HTERT RPE-1 (cell line): ENCODE results near the gene ANKRD44.
"Not testable (repeated sequence)": the region's sequence is repeated elsewhere in the genome, so short reads cannot be mapped to it uniquely, and the experiment has no call there.

Source experiments
- in situ Hi-C: fragments of 300-500 bp; cut with MboI; formaldehyde crosslinking; loops from 4 replicates; pipeline ENCODE4 v1.14.3; 2020; ENCODE audit warnings: low sequenced_read_pairs

The ANKRD44 gene

GRCh38 chr2:197241153-197241552 lies 69.4 kb downstream of the ANKRD44 start:
- in situ Hi-C loops, result no loop called here

GRCh38 chr2:197240421-197241041 lies 70.0 kb downstream of the ANKRD44 start:
- in situ Hi-C loops, result no loop called here

GRCh38 chr2:197240018-197240417 lies 70.6 kb downstream of the ANKRD44 start:
- in situ Hi-C loops, result not testable (repeated sequence)

GRCh38 chr2:197239434-197239833 lies 71.1 kb downstream of the ANKRD44 start:
- in situ Hi-C loops, result no loop called here

GRCh38 chr2:197238043-197238365 lies 72.6 kb downstream of the ANKRD44 start:
- in situ Hi-C loops, result no loop called here

DNA sequence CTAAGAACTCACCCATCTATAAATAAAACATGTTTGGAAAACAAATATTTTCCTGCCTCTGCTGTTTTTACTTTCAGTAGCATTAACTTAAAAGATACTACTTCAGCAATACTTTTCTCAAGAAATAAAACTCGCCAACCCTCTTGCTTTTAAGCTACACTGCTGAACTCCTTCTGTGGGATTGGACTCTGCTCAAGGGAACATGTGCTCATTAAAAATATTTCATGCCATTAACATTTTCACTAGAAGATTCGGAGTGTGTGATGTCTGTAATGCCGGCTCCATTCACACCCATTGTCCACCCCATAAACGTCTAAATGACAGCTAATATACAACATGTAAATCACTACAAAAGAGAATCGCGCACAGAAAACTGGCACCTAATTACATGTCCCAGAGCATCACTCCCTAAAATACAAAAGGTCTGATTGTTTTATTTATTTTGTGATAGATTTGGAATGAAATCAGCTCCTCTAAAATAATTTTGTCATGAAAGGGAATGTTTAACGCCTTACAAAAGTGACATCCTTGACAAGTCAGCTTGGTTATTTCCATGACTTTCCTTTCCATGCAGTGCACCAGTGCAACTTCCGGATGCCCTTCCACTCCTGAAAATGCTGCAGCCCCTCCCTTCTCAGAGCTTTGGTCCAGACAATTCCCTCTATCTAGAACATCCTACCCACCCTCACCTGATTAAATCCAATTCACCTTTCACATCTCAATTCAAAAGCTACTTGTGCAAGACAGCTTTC lies 73.1 kb downstream of the ANKRD44 start:
- in situ Hi-C loops, result no loop called here

- in situ Hi-C loops, result no loop called here
Measured at GRCh38 chr2:197236816-197237215, 73.8 kb downstream of the ANKRD44 start.

GRCh38 chr2:197236159-197236558 lies 74.4 kb downstream of the ANKRD44 start:
- in situ Hi-C loops, result no loop called here

DNA sequence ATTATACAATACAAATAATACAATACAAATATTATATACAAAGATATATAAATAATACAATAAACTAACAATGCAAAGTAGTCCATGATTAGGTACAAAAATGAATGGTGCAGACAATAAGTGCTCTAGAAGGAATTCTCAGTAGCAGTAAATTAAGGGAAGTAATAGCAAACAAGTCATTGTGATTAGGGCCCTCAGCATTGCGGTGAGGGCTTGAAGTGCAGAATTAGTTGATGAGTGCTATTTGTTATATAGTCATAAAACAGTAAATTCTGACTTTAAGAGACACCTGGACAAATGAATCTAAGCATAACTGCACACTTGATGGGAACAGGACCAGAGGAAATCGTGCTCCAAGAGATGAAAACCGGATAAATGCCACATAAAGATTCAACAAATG lies 74.9 kb downstream of the ANKRD44 start:
- in situ Hi-C loops, result no loop called here

GRCh38 chr2:197234671-197235191 lies 75.8 kb downstream of the ANKRD44 start:
- in situ Hi-C loops, result no loop called here

DNA sequence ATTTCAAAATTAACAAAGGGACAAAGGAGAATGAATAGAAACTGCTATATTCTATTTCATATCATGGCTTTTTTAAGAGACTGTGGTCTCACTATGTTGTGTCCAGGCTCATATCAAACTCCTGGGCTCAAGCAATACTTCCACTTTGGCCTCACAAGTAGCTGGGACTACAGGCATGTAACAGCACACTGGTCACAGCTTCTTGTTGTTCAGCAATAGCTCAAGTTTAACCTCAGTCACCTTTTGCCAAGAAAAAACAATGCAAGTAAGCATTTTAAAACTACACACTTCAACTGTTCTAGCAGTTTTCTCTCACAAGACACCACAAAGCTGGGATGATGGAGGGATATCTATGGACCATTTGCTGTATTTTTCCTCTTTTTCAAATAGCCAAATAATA lies 77.1 kb downstream of the ANKRD44 start:
- in situ Hi-C loops, result no loop called here

- in situ Hi-C loops, result no loop called here
Measured at GRCh38 chr2:197232010-197232409, 78.6 kb downstream of the ANKRD44 start.

- in situ Hi-C loops, result no loop called here
Measured at GRCh38 chr2:197229509-197230443, 80.8 kb downstream of the ANKRD44 start.

- in situ Hi-C loops, result no loop called here
Measured at GRCh38 chr2:197223451-197223850, 87.1 kb downstream of the ANKRD44 start.

DNA sequence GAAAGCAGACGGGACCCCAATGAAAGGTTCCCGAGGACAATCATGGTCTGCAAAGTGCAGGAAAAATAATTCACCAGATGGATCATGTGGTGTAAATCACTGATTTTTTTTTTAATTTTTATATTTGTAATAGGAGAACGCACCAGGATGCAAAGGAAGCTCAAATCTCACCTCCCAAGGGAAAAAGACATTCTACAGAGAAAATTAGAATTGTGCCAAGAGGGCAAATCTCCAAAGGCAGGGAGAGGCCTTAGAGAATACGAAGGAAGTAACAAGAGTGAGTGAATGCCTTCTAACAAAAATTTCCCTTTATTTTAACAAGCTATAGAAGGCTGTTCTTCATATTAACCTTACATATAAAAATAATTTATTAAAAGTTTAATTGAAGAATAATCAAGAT lies 90.9 kb downstream of the ANKRD44 start:
- in situ Hi-C loops, result no loop called here

- in situ Hi-C loops, result no loop called here
Measured at GRCh38 chr2:197217541-197217940, 93.0 kb downstream of the ANKRD44 start.

DNA sequence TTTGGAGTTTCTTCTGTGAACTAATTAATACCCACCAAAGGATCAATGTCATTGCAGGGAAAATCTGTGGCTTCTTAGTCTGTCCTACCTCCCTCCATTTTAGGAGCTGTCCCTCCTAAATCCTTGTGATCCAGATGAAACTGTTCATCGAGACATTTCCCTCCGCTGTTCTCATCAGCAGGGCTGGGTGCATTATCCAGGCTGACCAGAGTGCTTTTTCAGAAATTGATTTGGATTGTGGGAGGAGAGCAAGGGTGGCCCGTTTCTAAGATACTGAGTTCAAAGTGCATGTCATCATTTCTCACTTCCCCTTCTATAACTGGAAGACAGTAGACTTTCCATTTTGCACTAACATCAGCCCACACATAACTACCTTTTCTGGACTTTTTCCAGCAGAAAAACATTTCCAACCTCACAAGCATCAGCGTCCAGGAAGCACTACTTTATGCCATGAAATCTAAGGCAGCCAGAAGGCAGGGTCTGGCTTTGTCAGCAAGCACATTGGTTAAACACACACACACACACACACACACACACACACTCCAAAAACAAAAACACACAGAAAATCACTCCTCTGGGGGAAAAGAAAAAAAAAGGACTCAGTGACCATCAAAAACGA lies 94.1 kb downstream of the ANKRD44 start:
- in situ Hi-C loops, result no loop called here

- in situ Hi-C loops, result no loop called here
Measured at GRCh38 chr2:197215748-197216360, 94.7 kb downstream of the ANKRD44 start.

- in situ Hi-C loops, result no loop called here
Measured at GRCh38 chr2:197212344-197213262, 98.0 kb downstream of the ANKRD44 start.
